PFSK-1 (cell line): ENCODE results near the gene CAMSAP2.

ENCODE experiments used
- POLR2AphosphoS5 ChIP-seq: IDR thresholded peaks from 2 replicates; pipeline ENCODE4 v1.6.1; 2012; ENCODE audit warnings: low read depth, mild to moderate bottlenecking, control low read depth, low read length, moderate library complexity
- REST ChIP-seq, 2 experiments: IDR thresholded peaks; 2 replicates each; pipeline versions ENCODE4 v1.6.1 to v1.8.0; 2011 to 2012; ENCODE audit warnings: low read depth in 2 of 2, low read length in 2 of 2, control low read depth in 1 of 2, inconsistent platforms in 1 of 2, mild to moderate bottlenecking in 1 of 2, moderate library complexity in 1 of 2; ENCODE audit not compliant: insufficient read depth in 1 of 2

GRCh38 chr1:200890818-200891773 lies 152.4 kb downstream of the CAMSAP2 start:
- TF ChIP-seq REST (IDR thresholded peaks at IDR 0.05; ENCODE audit: insufficient read depth in 1 of 2, low read depth in 2 of 2, low read length in 2 of 2) (no peak), POLR2AphosphoS5 (no peak)
